GM12872 (cell line): ENCODE data around the gene OTOP2.

Experiments used
- TF ChIP-seq, protein P1 (sequence below): IDR thresholded peaks from 3 replicates; pipeline ENCODE4 v1.5.1; 2011; ENCODE audit warnings: low read depth, mild to moderate bottlenecking, low read length, moderate library complexity; ENCODE audit not compliant: insufficient read depth

The OTOP2 gene

DNA sequence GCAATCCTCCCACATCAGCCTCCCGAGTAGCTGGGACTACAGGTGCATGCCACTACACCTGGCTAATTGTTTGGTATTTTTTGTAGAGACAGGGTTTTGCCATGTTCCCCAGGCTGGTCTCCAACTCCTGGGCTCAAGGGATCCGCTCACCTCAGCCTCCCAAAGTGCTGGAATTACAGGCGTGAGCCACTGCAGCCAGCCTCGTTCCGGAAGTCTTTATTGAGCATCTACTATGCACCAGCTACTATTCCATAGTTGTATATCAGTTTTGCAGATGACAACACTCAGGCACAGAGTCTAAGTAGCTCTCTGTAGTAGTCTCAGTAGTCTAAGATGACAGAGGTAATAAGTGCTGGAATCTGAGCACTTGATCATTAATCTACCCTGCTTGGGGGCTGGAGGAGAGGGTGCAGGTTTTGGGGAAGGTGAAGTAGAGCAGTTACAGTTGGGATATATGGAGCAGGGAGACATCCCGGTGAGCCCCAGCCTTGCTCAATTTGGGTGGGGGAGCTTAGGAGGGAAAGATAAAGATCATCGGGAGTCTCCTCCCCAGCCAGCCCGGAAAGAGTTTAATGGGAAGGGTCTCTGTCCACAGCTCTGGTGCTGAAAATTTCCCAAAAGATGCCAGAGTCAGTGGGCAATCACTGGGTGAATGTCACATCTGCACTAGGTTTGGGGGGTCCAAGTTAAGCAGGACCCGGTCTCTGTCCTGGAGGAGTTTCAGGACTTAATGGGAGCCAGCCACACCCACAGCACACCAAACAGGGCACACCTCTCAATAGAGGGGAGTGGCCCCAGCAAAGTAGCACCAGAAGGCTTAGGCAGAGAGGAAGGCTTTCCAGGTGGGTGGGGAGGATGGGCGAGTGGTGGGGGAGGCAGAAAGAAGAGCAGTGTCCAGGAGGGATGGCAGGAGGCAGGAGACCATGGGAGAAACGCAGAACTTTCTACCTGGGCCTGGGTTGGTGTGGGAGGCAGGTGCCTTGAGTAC is 13.3 kb downstream of the OTOP2 start:
- TF ChIP-seq, protein P1, sequence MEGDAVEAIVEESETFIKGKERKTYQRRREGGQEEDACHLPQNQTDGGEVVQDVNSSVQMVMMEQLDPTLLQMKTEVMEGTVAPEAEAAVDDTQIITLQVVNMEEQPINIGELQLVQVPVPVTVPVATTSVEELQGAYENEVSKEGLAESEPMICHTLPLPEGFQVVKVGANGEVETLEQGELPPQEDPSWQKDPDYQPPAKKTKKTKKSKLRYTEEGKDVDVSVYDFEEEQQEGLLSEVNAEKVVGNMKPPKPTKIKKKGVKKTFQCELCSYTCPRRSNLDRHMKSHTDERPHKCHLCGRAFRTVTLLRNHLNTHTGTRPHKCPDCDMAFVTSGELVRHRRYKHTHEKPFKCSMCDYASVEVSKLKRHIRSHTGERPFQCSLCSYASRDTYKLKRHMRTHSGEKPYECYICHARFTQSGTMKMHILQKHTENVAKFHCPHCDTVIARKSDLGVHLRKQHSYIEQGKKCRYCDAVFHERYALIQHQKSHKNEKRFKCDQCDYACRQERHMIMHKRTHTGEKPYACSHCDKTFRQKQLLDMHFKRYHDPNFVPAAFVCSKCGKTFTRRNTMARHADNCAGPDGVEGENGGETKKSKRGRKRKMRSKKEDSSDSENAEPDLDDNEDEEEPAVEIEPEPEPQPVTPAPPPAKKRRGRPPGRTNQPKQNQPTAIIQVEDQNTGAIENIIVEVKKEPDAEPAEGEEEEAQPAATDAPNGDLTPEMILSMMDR, result no peak

DNA sequence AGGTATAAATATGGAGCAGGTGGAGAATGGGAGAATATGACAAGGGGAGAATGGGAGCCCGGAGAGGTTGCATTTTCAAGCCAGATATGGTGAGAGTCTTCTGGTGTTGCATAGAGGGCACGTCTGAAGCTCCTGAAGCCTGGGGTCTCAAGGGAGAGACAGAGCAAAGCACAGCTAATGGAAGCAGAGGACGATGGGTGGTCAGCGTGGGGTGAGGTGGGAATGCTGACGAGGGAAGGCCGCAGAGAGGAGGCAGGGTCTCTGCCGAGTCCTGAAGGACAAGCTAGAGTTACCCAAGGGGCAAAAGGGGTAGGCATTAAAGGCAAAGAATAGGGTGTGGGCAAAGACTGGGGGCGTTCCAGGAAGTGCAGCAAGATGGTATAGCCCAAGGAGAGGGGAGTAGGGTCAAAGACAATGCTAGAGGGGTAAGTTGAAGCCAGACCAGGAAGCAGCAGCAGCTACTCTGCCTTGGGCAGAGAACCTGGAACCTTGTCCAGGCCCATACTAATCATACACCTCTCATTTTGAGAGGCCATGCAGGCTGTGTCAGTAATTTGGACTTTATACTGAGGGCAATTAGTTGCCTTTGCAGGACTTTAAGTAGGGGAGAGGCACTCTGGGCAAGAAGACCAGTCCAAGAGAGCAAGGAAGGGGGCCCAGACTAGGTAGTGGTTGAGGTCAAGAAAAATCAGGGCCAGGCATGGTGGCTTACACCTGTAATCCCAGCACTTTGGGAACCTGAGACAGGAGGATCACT is 14.3 kb downstream of the OTOP2 start:
- TF ChIP-seq, protein P1, result no peak

DNA sequence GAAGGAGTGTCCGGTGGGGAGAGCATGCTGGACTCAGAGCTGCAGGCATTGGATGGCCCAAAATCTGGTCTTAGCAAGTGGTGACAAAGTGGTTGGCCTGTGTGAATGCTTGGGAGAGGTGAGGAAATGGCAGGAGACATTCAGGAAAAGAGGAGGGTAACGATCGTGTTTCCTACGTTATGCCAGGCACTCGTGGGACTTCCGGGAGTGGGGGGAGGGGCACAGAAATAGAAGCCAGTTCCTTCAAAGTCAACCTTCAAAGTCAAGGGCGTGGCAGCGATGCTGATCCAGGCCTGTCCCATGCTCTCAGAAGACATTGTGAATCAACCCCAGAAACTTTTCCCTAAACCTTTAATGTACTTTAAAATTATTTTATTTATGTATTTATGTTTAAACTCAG is 15.5 kb downstream of the OTOP2 start:
- TF ChIP-seq, protein P1, result no peak

DNA sequence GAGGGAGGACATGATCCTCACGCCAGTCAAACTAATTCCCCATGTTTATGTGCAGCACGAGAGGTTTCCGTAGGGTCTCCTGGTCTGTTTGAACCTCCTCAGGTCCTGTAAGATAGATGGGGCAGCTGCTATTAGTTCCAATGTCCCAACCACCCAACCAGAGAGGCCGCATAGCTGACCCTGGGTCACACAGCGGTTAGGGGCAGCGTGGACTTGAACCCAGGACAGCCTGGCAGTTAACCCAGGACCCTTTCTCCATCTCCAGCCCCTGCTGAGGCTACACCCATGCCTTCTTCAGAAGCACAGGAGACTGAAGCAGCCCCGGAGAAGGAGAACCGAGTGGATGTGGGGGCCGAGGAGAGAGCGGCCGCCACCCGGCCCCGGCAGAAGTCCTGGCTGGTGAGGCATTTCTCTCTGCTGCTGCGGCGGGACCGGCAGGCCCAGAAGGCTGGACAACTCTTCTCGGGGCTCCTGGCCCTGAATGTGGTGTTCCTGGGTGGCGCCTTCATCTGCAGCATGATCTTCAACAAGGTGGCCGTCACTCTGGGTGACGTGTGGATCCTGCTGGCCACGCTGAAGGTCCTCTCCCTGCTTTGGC is 17.2 kb downstream of the OTOP2 start:
- TF ChIP-seq, protein P1, result no peak

DNA sequence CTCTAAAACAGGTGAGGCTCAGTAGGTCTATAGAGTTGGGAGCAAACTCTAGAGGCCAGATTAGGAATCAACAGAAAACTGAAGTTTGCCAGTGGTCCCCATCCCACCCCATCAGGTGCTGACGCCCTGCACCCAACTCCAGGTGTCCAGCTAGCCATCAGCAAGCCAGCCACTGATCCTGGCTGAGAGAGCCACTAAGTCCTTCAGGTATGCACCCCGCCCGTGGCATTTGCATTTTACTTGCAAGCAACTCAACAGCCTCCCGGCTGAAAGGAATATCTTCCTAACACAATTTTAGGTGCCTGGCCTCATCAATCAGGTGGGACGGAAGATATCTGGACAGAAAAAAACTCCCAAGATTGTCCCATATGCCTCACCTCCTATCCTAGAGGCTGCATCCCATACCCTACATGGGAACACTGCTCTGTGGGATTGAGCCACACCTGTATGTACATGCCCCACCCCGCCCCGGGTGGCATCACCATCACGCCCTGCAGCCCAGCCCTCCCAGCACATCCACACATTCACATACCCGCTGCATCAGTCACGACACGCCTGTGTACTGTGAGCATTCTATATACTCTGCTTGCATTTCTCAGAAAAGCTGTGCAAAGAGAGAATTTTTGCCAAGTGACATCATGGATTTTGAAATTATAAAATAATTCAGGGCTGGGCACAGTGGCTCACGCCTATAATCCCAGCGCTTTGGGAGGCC is 19.9 kb downstream of the OTOP2 start:
- TF ChIP-seq, protein P1, result no peak

DNA sequence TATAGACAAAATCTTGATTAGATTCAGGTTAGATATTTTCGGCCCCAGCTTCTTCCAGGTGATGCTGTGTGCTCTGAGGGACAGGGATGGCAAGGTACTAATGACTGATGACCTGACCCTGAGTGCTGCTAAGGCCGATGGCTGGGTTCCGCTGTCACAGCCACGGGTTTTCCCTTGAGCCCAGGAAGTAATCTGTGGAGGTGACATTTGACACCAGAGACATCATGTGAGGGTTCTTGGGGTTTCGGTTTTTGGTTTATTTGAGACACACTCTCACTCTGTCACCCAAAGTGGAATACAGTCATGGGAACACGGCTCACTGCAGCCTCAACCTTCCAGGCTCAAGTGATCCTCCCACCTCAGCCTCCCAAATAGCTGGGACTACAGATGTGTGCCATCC is 21.5 kb downstream of the OTOP2 start:
- TF ChIP-seq, protein P1, result no peak
